ENCODE results near the gene PORCN. TPM values are rescaled to one million over a fixed set of nuclear protein-coding genes. Genes with fewer than 3 reads are reported as not detected.

Gene PORCN
- total RNA-seq, 2 donors from 2014 or later: 15.1 to 61.7 TPM

DNA sequence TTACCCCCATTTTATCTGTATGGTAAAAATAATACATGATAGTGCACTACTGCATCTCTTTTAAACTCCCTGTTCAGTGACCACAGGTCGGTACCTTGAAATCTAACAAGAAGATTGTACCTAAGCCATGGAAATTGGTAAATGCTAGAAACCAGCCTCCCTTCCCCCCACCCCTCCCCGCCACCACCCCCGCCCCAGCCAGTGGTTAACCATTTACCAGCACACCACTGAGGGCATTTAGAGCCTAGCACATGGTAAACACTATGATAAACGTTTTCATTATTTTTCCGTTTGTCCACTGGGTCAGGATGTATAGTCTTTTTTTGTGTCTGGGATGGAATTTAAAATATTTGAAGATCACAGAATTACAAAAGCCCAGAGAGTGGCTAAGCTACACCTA lies 33.5 kb upstream of the PORCN start:
- Histone ChIP-seq H3K9me3 (no peaks in the 10 kb centered on the region), H3K36me3 (no peaks in the 10 kb centered on the region), H3K4me1 (replicated peaks) (no peaks in the 10 kb centered on the region), H3K4me3 (peak overlapping the region; percentile 52 to 56), H3K27me3 (replicated peaks; ENCODE audit: insufficient read depth) (no peaks in the 10 kb centered on the region), H3K27ac (no peak overlapping the region)
- intact Hi-C loops (cut with DNase I): no loop called here
- TF ChIP-seq CTCF (IDR thresholded peaks at IDR 0.05) (no peak), POLR2AphosphoS5 (IDR thresholded peaks at IDR 0.05) (no peak), POLR2A (IDR thresholded peaks at IDR 0.05) (no peak)
- WGBS: 4% methylated on average over 5 of the region's 5 CpGs
- DNase-seq (ENCODE audit: low spot score): no peak

DNA sequence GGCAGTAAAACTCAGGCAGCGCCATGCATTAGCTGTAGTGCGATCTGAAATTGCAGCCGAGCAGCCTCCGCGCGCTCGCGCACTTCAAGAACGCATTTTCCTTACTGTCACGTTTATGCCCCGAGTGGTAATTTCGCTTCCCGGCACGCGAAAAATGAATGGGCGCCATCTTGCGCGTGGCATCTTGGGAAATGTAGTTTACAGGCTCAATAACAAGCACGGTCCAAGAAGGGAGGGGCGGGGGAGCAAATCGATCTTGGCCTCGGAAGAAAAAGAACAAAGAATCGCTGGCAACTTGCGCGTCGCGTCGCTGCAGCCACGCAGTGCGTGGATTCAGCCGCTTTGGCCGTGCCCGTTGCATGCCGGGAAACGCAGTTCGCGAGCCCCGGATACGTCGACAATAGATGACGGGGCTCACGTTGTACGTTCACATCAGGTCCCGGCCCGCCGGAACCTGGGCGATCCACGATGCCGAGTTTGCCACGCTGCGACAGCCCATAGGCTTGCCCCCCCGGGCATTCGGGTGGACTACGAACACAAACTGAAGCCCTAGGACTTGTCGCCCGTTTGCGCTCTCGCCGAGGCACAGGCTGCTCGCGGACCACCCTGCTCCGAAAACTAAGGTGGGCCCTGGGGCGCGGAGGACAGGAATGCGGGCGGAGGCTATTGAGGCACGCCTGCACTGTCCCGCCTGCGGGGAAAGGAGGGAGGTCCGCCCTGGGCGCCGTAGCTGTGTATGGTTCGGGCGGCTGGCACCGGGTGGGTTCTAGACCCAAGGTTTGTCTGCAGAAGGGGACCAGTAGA lies 32.8 kb upstream of the PORCN start, which contains the start of gene FTSJ1:
FTSJ1 (plus strand) TSS at position 426 of the 804 bp plus-strand sequence. CDS start 1,849 bp downstream, outside the sequence.
- H3K36me3 ChIP-seq: no peaks in the 10 kb centered on the region

GRCh38 chrX:48476919-48477318 lies 31.9 kb upstream of the PORCN start:
- DNase-seq (ENCODE audit: low spot score): no peak
- no peaks in the 10 kb centered on the region for H3K36me3 ChIP-seq
- H3K4me3 ChIP-seq: peak overlapping the region; percentile 52 to 56
- TF ChIP-seq CTCF (IDR thresholded peaks at IDR 0.05) (no peak), POLR2A (IDR thresholded peaks at IDR 0.05) (no peak), POLR2AphosphoS5 (IDR thresholded peaks at IDR 0.05) (no peak)
- intact Hi-C loops (cut with DNase I): no loop called here
- H3K27me3 ChIP-seq (replicated peaks; ENCODE audit: insufficient read depth): no peaks in the 10 kb centered on the region
- H3K9me3 ChIP-seq: no peaks in the 10 kb centered on the region
- WGBS: 60% methylated on average over 4 of the region's 4 CpGs
- H3K4me1 ChIP-seq (replicated peaks): no peaks in the 10 kb centered on the region
- no peak overlapping the region for H3K27ac ChIP-seq

More for the DNA sequence above, 32.8 kb upstream of the PORCN start, which contains the start of gene FTSJ1:
- TF ChIP-seq CTCF (IDR thresholded peaks at IDR 0.05) (no peak), POLR2AphosphoS5 (IDR thresholded peaks at IDR 0.05) (peak; percentile 87), POLR2A (IDR thresholded peaks at IDR 0.05) (peak; percentile 19)
- Histone ChIP-seq H3K27me3 (replicated peaks; ENCODE audit: insufficient read depth) (no peaks in the 10 kb centered on the region), H3K4me3 (peak within 1 kb of the TSS; percentile 52 to 56), H3K4me1 (replicated peaks) (no peaks in the 10 kb centered on the region), H3K9me3 (no peaks in the 10 kb centered on the region), H3K27ac (peak within 1 kb of the TSS; percentile 60 to 72)
- WGBS: under 1% methylated on average over 42 of the region's 75 CpGs
- intact Hi-C loops (cut with DNase I): no loop called here
- peak; percentile 78 for DNase-seq (ENCODE audit: low spot score)

DNA sequence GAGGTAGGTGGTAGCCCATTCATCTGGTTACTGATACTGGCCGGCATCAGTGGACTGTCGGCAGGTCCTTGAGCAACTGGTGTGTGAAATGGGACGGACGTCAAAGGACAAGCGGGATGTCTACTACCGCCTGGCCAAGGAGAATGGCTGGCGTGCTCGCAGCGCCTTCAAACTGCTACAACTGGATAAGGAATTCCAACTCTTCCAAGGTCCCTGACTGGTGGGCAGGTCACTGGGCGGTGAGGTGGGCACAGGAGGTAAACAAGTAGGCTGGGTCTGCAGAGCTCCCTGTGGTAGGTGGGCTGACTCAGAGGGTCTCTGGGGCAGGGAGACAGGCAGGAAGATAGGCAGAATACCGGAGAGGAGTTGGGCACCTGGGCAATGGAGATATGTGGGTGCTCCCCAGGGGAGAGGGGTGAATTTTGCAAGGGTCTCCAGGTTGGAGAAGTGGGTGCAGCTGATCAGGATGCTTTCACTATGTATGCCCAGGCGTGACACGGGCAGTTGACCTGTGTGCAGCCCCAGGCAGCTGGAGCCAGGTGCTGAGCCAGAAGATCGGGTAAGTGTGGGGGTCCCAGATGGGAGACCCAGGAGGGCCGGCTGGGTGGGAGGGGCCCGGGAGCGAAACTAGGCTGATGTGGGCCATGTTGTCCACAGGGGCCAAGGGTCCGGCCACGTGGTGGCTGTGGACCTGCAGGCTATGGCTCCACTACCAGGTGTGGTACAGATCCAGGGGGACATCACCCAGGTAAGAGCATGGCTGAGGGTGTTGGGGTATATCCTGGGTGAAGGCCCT lies 30.6 kb upstream of the PORCN start:
- Histone ChIP-seq H3K27me3 (replicated peaks; ENCODE audit: insufficient read depth) (no peaks in the 10 kb centered on the region), H3K36me3 (no peaks in the 10 kb centered on the region), H3K9me3 (no peaks in the 10 kb centered on the region), H3K4me3 (no peak overlapping the region), H3K27ac (no peak overlapping the region), H3K4me1 (replicated peaks) (no peaks in the 10 kb centered on the region)
- no peak for DNase-seq (ENCODE audit: low spot score)
- intact Hi-C loops (cut with DNase I): no loop called here
- 94% methylated on average over 16 of the region's 19 CpGs for WGBS
- TF ChIP-seq CTCF (IDR thresholded peaks at IDR 0.05): no peak
- no peak for TF ChIP-seq POLR2AphosphoS5 (IDR thresholded peaks at IDR 0.05)
- no peak for TF ChIP-seq POLR2A (IDR thresholded peaks at IDR 0.05)
